IMR-90 (cell line): ENCODE measurements around the gene YIPF6. TPM values are rescaled to one million over a fixed set of nuclear protein-coding genes. Genes with fewer than 3 reads are reported as not detected.

ENCODE experiments used
- ATAC-seq: fragments of 200-7000 bp; cut with Tn5 transposase; 2 replicates; pipeline ENCODE4 v1.9.1; 2020; ENCODE audit warnings: low read depth, mild to moderate bottlenecking, moderate library complexity
- BruUV-seq: library from RNA; stranded (reverse); fragments of 400-500 nt; replicated peaks from 2 replicates; lab custom pipeline; 2021; lab: Mats Ljungman, UMichigan
- CTCF ChIA-PET: fragments of 300-600 bp; formaldehyde crosslinking; extraction: SDS; loops from one replicate; lab custom pipeline; 2021; ENCODE audit warnings: antibody characterized with exemption; lab: Yijun Ruan, JAX
- POLR2A ChIA-PET: fragments of 300-600 bp; sonication (Branson Sonifier 250); formaldehyde crosslinking; loops from one replicate; lab custom pipeline; 2022; ENCODE audit warnings: antibody characterized with exemption; ENCODE audit not compliant: unreplicated experiment; lab: Charles Lee
- DNase-seq: peaks from one replicate; pipeline ENCODE4 v3.0.0; 2013
- H2AFZ ChIP-seq: replicated peaks from 2 replicates; pipeline ENCODE3; 2013; ENCODE audit warnings: low read length, mild to moderate bottlenecking; ENCODE audit not compliant: poor library complexity
- H2AK5ac ChIP-seq: 2 replicates; pipeline ENCODE4 v1.6.1; 2013; ENCODE audit warnings: low read depth, low read length, inconsistent platforms
- H2AK9ac ChIP-seq: replicated peaks from 2 replicates; pipeline ENCODE3; 2013; ENCODE audit warnings: mild to moderate bottlenecking, low read depth, low read length, moderate library complexity; ENCODE audit not compliant: poor library complexity
- H2BK120ac ChIP-seq: 2 replicates; pipeline ENCODE4 v1.6.1; 2013; ENCODE audit warnings: low read depth, low read length, inconsistent platforms
- H2BK15ac ChIP-seq: 3 replicates; pipeline ENCODE4 v1.6.1; 2013; ENCODE audit warnings: low read depth, low read length, inconsistent platforms
- H2BK20ac ChIP-seq: 2 replicates; pipeline ENCODE4 v1.6.1; 2013; ENCODE audit warnings: low read depth, mild to moderate bottlenecking, inconsistent platforms, low read length, moderate library complexity
- H2BK5ac ChIP-seq: 2 replicates; pipeline ENCODE4 v1.6.1; 2013; ENCODE audit warnings: mild to moderate bottlenecking, low read depth, low read length, inconsistent platforms; ENCODE audit not compliant: poor library complexity, severe bottlenecking
- H3K14ac ChIP-seq: replicated peaks from 2 replicates; pipeline ENCODE4 v1.6.1; 2013; ENCODE audit warnings: low read depth, low read length, inconsistent platforms
- H3K18ac ChIP-seq: 2 replicates; pipeline ENCODE4 v1.6.1; 2013; ENCODE audit warnings: low read depth, low read length, control low read depth
- H3K23ac ChIP-seq: 2 replicates; pipeline ENCODE4 v1.6.1; 2013; ENCODE audit warnings: low read depth, low read length, inconsistent platforms
- H3K27ac ChIP-seq: 2 replicates; pipeline ENCODE4 v1.5.1; 2013; ENCODE audit warnings: mild to moderate bottlenecking, control low read depth, low read length; ENCODE audit not compliant: insufficient read depth
- H3K27me3 ChIP-seq: 2 replicates; pipeline ENCODE4 v1.6.1; 2013; ENCODE audit warnings: low read length; ENCODE audit not compliant: control insufficient read depth, insufficient read depth
- H3K36me3 ChIP-seq: 2 replicates; pipeline ENCODE4 v1.6.1; 2013; ENCODE audit warnings: low read length, mixed read lengths; ENCODE audit not compliant: control insufficient read depth, insufficient read depth
- H3K4ac ChIP-seq: 2 replicates; pipeline ENCODE4 v1.6.1; 2013; ENCODE audit warnings: low read depth, low read length, inconsistent platforms
- H3K4me1 ChIP-seq: 2 replicates; pipeline ENCODE4 v1.6.1; 2013; ENCODE audit warnings: low read length, mixed read lengths; ENCODE audit not compliant: control insufficient read depth, insufficient read depth
- H3K4me2 ChIP-seq: 2 replicates; pipeline ENCODE4 v1.6.1; 2013; ENCODE audit warnings: low read depth, mild to moderate bottlenecking, control low read depth, low read length, moderate library complexity
- H3K4me3 ChIP-seq: 2 replicates; pipeline ENCODE4 v1.5.1; 2013; ENCODE audit warnings: low read depth, mild to moderate bottlenecking, control low read depth, low read length, moderate library complexity; ENCODE audit not compliant: insufficient read depth
- H3K56ac ChIP-seq: 2 replicates; pipeline ENCODE4 v1.6.1; 2013; ENCODE audit warnings: low read length, inconsistent platforms; ENCODE audit not compliant: insufficient read depth; ENCODE audit errors: extremely low read depth
- H3K79me1 ChIP-seq, 2 experiments: 2 replicates each; pipeline ENCODE4 v1.6.1; 2013; ENCODE audit warnings: low read length in 2 of 2, inconsistent platforms in 1 of 2, low read depth in 1 of 2
- H3K9ac ChIP-seq: 2 replicates; pipeline ENCODE4 v1.6.1; 2013; ENCODE audit warnings: low read depth, low read length, control low read depth
- H3K9me1 ChIP-seq: 2 replicates; pipeline ENCODE4 v1.6.1; 2013; ENCODE audit warnings: low read length, inconsistent platforms; ENCODE audit not compliant: insufficient read depth
- H3K9me3 ChIP-seq: 2 replicates; pipeline ENCODE4 v1.6.1; 2013; ENCODE audit warnings: low read length; ENCODE audit not compliant: control insufficient read depth, insufficient read depth
- H4K20me1 ChIP-seq: 2 replicates; pipeline ENCODE4 v1.6.1; 2013; ENCODE audit warnings: low read length, inconsistent platforms; ENCODE audit not compliant: insufficient read depth
- H4K5ac ChIP-seq: 2 replicates; pipeline ENCODE4 v1.6.1; 2013; ENCODE audit warnings: mild to moderate bottlenecking, low read depth, low read length, control low read depth
- H4K8ac ChIP-seq, 2 experiments: 2 replicates each; pipeline ENCODE4 v1.6.1; 2013; ENCODE audit warnings: low read depth in 2 of 2, low read length in 2 of 2, control low read depth in 1 of 2, inconsistent platforms in 1 of 2
- H4K91ac ChIP-seq: 2 replicates; pipeline ENCODE4 v1.6.1; 2013; ENCODE audit warnings: low read depth, low read length, inconsistent platforms; ENCODE audit not compliant: insufficient read depth
- BHLHE40 ChIP-seq: fragments of 150-350 bp; IDR thresholded peaks from 2 replicates; pipeline ENCODE4 v1.6.1; 2016; ENCODE audit warnings: mild to moderate bottlenecking, low read depth, low read length
- CEBPB ChIP-seq: IDR thresholded peaks from 2 replicates; pipeline ENCODE4 v1.6.1; 2012; ENCODE audit warnings: low read depth, low read length, improper control_type of control experiment
- CHD1 ChIP-seq: IDR thresholded peaks from 2 replicates; pipeline ENCODE4 v1.6.1; 2012; ENCODE audit warnings: low read depth, low read length, improper control_type of control experiment
- CTCF ChIP-seq: conservative IDR thresholded peaks from 2 replicates; pipeline ENCODE4 v1.5.1; 2012; ENCODE audit warnings: mild to moderate bottlenecking, low read depth, low read length, improper control_type of control experiment
- ELK1 ChIP-seq: fragments of 150-350 bp; IDR thresholded peaks from 2 replicates; pipeline ENCODE4 v1.6.1; 2016; ENCODE audit warnings: low read depth, mild to moderate bottlenecking, low read length, moderate library complexity, borderline replicate concordance
- FOS ChIP-seq: fragments of 150-350 bp; IDR thresholded peaks from 2 replicates; pipeline ENCODE4 v1.6.1; 2016; ENCODE audit warnings: low read depth, low read length
- MAFK ChIP-seq: IDR thresholded peaks from 2 replicates; pipeline ENCODE4 v1.6.1; 2012; ENCODE audit warnings: low read depth, low read length, improper control_type of control experiment
- MAZ ChIP-seq: IDR thresholded peaks from 2 replicates; pipeline ENCODE4 v1.6.1; 2012; ENCODE audit warnings: low read depth, mild to moderate bottlenecking, low read length, improper control_type of control experiment, moderate library complexity, borderline replicate concordance
- MXI1 ChIP-seq: IDR thresholded peaks from 2 replicates; pipeline ENCODE4 v1.6.1; 2012; ENCODE audit warnings: low read depth, mild to moderate bottlenecking, low read length, moderate library complexity, borderline replicate concordance
- NFE2L2 ChIP-seq: fragments of 150-350 bp; IDR thresholded peaks from 2 replicates; pipeline ENCODE4 v1.6.1; 2016; ENCODE audit warnings: low read depth, mild to moderate bottlenecking, low read length
- POLR2A ChIP-seq: IDR thresholded peaks from 2 replicates; pipeline ENCODE4 v1.6.1; 2012; ENCODE audit warnings: mild to moderate bottlenecking, low read depth, low read length
- RAD21 ChIP-seq: IDR thresholded peaks from 2 replicates; pipeline ENCODE4 v1.6.1; 2012; ENCODE audit warnings: low read length, improper control_type of control experiment
- RCOR1 ChIP-seq: IDR thresholded peaks from 2 replicates; pipeline ENCODE4 v1.6.1; 2012; ENCODE audit warnings: mild to moderate bottlenecking, low read length, improper control_type of control experiment; ENCODE audit not compliant: insufficient replicate concordance
- RFX5 ChIP-seq: IDR thresholded peaks from 2 replicates; pipeline ENCODE4 v1.8.0; 2012; ENCODE audit warnings: low read depth, mild to moderate bottlenecking, low read length, moderate library complexity
- SMC3 ChIP-seq: fragments of 150-350 bp; IDR thresholded peaks from 2 replicates; pipeline ENCODE4 v1.6.1; 2016; ENCODE audit warnings: low read depth, mild to moderate bottlenecking, antibody characterized with exemption, low read length, moderate library complexity
- USF2 ChIP-seq: fragments of 150-350 bp; IDR thresholded peaks from 2 replicates; pipeline ENCODE4 v1.6.1; 2017; ENCODE audit warnings: mild to moderate bottlenecking, antibody characterized with exemption, low read length, low read depth
- dilution Hi-C: fragments of 300-500 bp; cut with HindIII; formaldehyde crosslinking; loops from one replicate; pipeline ENCODE4 v1.14.3; 2018; ENCODE audit warnings: low sequenced_read_pairs; ENCODE audit not compliant: unreplicated experiment
- in situ Hi-C: fragments of 300-500 bp; cut with MboI; formaldehyde crosslinking; loops from 3 replicates; pipeline ENCODE4 v1.14.3; 2019; ENCODE audit warnings: low sequenced_read_pairs, inconsistent platforms, mixed read lengths
- intact Hi-C: fragments of 100-400 bp; cut with micrococcal nuclease; formaldehyde crosslinking; loops from 2 replicates; pipeline ENCODE4 v1.10.0; 2022
- polyA plus RNA-seq, 3 experiments: library from polyadenylated mRNA; depleted of rRNA; stranded (reverse); fragments of >200 nt; gene quantifications; 2 replicates each; pipeline ENCODE4 v1.2.3, GENCODE V29; 2012; ENCODE audit warnings: low replicate concordance in 1 of 3
- total RNA-seq: library from RNA; depleted of rRNA; stranded (reverse); fragments of >200 nt; gene quantifications from 2 replicates; pipeline ENCODE4 v1.2.3, GENCODE V29; 2012

The YIPF6 gene
- total and polyA plus RNA-seq, 2 of the 4 experiments (the other 2 are of a cell fraction) = 9.7 to 22.4 TPM

DNA sequence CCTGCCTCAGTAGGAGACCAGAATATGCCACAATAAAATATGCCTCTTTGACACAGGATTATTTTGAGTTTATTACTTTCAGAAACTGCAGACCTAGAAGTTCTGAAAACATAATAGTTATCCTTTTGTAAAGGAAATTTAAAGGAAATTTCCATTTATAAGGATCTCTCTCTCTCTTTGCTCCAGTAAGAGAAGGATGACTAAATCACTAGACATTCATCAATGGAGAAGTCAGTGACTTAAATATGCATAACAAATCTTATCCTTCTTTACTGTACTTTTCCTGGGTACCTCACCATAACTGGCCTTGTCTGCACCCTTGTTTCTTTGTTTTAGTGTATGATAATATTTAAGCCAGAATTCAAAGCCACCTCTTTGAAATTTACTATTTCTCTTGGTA, 37.3 kb upstream of the YIPF6 start:
- dilution Hi-C loops = no loop called here
- no peak overlapping the region for H2BK20ac ChIP-seq
- no peaks in the 10 kb centered on the region for H4K20me1 ChIP-seq
- no peaks in the 10 kb centered on the region for H3K36me3 ChIP-seq
- H2AK5ac ChIP-seq = no peak overlapping the region
- no peak overlapping the region for H3K4me3 ChIP-seq
- H3K27me3 ChIP-seq = no peaks in the 10 kb centered on the region; the same call in 1 of the 2 replicates
- H4K8ac ChIP-seq = no peak overlapping the region; a peak in 1 of 4 replicates
- DNase-seq = peak; percentile 22
- H3K18ac ChIP-seq = no peak overlapping the region; the same call in 1 of the 2 replicates
- ATAC-seq = peak; percentile 21; the same call in 1 of the 2 replicates
- no peak overlapping the region for H3K56ac ChIP-seq
- H2AFZ ChIP-seq = no peak overlapping the region
- H3K4me1 ChIP-seq = no peaks in the 10 kb centered on the region
- CTCF ChIA-PET = no interaction called here
- no peak overlapping the region for H3K23ac ChIP-seq
- in situ Hi-C loops = no loop called here
- H4K5ac ChIP-seq = no peak overlapping the region
- H3K9ac ChIP-seq = no peak overlapping the region
- BruUV-seq = no TSS peak
- no peak overlapping the region for H2BK5ac ChIP-seq
- TF ChIP-seq NFE2L2 (no peak), MAZ (no peak), MXI1 (no peak), RFX5 (no peak), POLR2A (no peak), FOS (no peak), RCOR1 (no peak), CTCF (no peak), RAD21 (no peak), ELK1 (no peak), MAFK (no peak), BHLHE40 (no peak), USF2 (no peak), SMC3 (no peak), CEBPB (no peak), CHD1 (no peak)
- H3K79me1 ChIP-seq = no peaks in the 10 kb centered on the region
- no peak overlapping the region for H3K14ac ChIP-seq
- no peak overlapping the region for H2BK15ac ChIP-seq
- no peaks in the 10 kb centered on the region for H3K9me3 ChIP-seq
- H3K4me2 ChIP-seq = no peak overlapping the region
- H3K9me1 ChIP-seq = no peaks in the 10 kb centered on the region
- intact Hi-C loops = no loop called here
- no peak overlapping the region for H3K27ac ChIP-seq
- H2BK120ac ChIP-seq = no peak overlapping the region
- POLR2A ChIA-PET = no interaction called here
- H2AK9ac ChIP-seq = no peak overlapping the region
- H3K4ac ChIP-seq = no peak overlapping the region
- no peak overlapping the region for H4K91ac ChIP-seq
